ENCODE measurements around the gene AGPS.
A peak's percentile ranks its signal among the peaks of the same experiment; 100 is the strongest.
"Not testable (repeated sequence)": the region's sequence is repeated elsewhere in the genome, so short reads cannot be mapped to it uniquely, and the experiment has no call there.

The AGPS gene

GRCh38 chr2:177535000-177535399 lies 142.4 kb downstream of the AGPS start:
- no peak for DNase-seq

- no peak for DNase-seq
Measured at GRCh38 chr2:177535958-177536504, 143.5 kb downstream of the AGPS start.

- DNase-seq: no peak
Measured at GRCh38 chr2:177537213-177537612, 144.6 kb downstream of the AGPS start.

GRCh38 chr2:177537636-177538035 lies 145.1 kb downstream of the AGPS start:
- DNase-seq: no peak

GRCh38 chr2:177538323-177538722 lies 145.8 kb downstream of the AGPS start:
- DNase-seq: no peak

GRCh38 chr2:177540283-177540682 lies 147.7 kb downstream of the AGPS start:
- DNase-seq: no peak

- no peak for DNase-seq
Measured at GRCh38 chr2:177541258-177541991, 148.9 kb downstream of the AGPS start.

- DNase-seq: no peak
Measured at GRCh38 chr2:177542396-177542795, 149.8 kb downstream of the AGPS start.

GRCh38 chr2:177543007-177543760 lies 150.6 kb downstream of the AGPS start:
- no peak for DNase-seq

- no peak for DNase-seq
Measured at GRCh38 chr2:177545143-177545542, 152.6 kb downstream of the AGPS start.

- DNase-seq: no peak
Measured at GRCh38 chr2:177545981-177546585, 153.5 kb downstream of the AGPS start.

- no peak for DNase-seq
Measured at GRCh38 chr2:177547122-177547521, 154.5 kb downstream of the AGPS start.

GRCh38 chr2:177547772-177548171 lies 155.2 kb downstream of the AGPS start:
- DNase-seq: no peak

GRCh38 chr2:177548636-177549035 lies 156.1 kb downstream of the AGPS start:
- DNase-seq: no peak

GRCh38 chr2:177549171-177549570 lies 156.6 kb downstream of the AGPS start:
- no peak for DNase-seq

- DNase-seq: no peak
Measured at GRCh38 chr2:177550264-177551200, 158.0 kb downstream of the AGPS start.

GRCh38 chr2:177551360-177551759 lies 158.8 kb downstream of the AGPS start:
- not testable (repeated sequence) for DNase-seq

- DNase-seq: no peak
Measured at GRCh38 chr2:177551989-177552421, 159.4 kb downstream of the AGPS start.

GRCh38 chr2:177552422-177553175 lies 160.0 kb downstream of the AGPS start:
- DNase-seq: peak; percentile 92

GRCh38 chr2:177553176-177553884 lies 160.8 kb downstream of the AGPS start:
- no peak for DNase-seq

- DNase-seq: no peak
Measured at GRCh38 chr2:177554365-177554764, 161.8 kb downstream of the AGPS start.

Measured in CD4-positive, alpha-beta T cell treated with Interferon gamma for 1 hour (primary cell).